Measurements from ENCODE around the gene SLC25A46. TPM values are rescaled to one million over a fixed set of nuclear protein-coding genes. Genes with fewer than 3 reads are reported as not detected.

Gene SLC25A46
- total RNA-seq, 1 donor from 2014 or later = 54.9 TPM

- DNase-seq (ENCODE audit: low read depth) = no peak
- Histone ChIP-seq H3K27me3 (ENCODE audit: control insufficient read depth, insufficient read depth, low read length) (no peaks in the 10 kb centered on the region), H3K4me3 (ENCODE audit: low read depth, low read length) (no peak overlapping the region), H3K36me3 (ENCODE audit: control insufficient read depth, insufficient read depth, low read length) (no peaks in the 10 kb centered on the region)
- no peak for TF ChIP-seq CTCF (IDR thresholded peaks at IDR 0.05; ENCODE audit: insufficient read depth, low read length, poor library complexity, severe bottlenecking)
These were observed 64.2 kb downstream of the SLC25A46 start for GRCh38 chr5:110802998-110803397.

DNA sequence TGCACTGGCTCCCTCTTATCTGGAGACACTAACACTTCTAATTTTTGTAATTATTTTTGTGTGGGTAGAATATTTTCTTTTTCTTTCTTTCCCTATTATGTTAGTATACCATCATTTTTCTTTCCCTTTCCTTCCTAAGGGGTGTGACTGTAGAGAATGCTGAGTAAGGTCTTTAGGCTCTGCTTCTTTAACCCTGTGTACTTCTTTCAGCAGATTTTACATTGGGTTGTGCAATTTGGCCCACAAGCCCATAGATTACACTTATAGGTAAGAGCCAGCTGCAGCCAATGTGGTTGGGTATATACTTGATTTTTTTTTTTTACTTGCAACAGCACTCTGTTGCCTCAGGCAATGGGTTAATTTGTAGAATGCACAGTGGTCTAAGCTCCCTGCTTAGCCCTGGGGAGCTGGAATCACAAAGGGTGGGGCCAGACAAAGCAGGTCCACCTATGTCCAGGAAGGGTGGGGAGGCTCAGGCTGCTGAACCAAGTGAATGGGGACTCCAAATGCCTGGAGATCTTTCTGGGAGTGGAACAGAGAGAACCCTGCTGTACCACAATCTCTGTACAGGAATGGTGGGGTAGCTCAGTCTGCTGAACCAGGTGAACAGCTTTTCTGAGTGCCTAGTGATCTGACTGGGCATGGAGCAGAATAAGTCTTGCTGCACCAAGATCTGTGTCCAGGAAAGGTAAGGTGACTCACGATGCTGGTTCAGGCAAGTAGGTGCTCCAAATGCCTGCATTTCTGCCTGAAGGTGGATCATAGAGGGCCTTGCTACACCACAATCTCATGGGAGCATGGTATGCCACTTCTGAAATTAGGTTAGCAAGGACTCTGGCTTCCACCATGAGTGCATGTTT lies 64.9 kb downstream of the SLC25A46 start:
- H3K4me3 ChIP-seq (ENCODE audit: low read depth, low read length) = no peak overlapping the region
- no peaks in the 10 kb centered on the region for H3K27me3 ChIP-seq (ENCODE audit: control insufficient read depth, insufficient read depth, low read length)
- no peaks in the 10 kb centered on the region for H3K36me3 ChIP-seq (ENCODE audit: control insufficient read depth, insufficient read depth, low read length)
- TF ChIP-seq CTCF (IDR thresholded peaks at IDR 0.05; ENCODE audit: insufficient read depth, low read length, poor library complexity, severe bottlenecking) = no peak
- DNase-seq (ENCODE audit: low read depth) = no peak

- no peaks in the 10 kb centered on the region for H3K27me3 ChIP-seq (ENCODE audit: control insufficient read depth, insufficient read depth, low read length)
- TF ChIP-seq CTCF (IDR thresholded peaks at IDR 0.05; ENCODE audit: insufficient read depth, low read length, poor library complexity, severe bottlenecking) = no peak
- H3K4me3 ChIP-seq (ENCODE audit: low read depth, low read length) = no peak overlapping the region
- H3K36me3 ChIP-seq (ENCODE audit: control insufficient read depth, insufficient read depth, low read length) = no peaks in the 10 kb centered on the region
- no peak for DNase-seq (ENCODE audit: low read depth)
These were observed 68.4 kb downstream of the SLC25A46 start for GRCh38 chr5:110807169-110807568.

- Histone ChIP-seq H3K27me3 (ENCODE audit: control insufficient read depth, insufficient read depth, low read length) (no peaks in the 10 kb centered on the region), H3K36me3 (ENCODE audit: control insufficient read depth, insufficient read depth, low read length) (no peaks in the 10 kb centered on the region), H3K4me3 (ENCODE audit: low read depth, low read length) (no peak overlapping the region)
- no peak for TF ChIP-seq CTCF (IDR thresholded peaks at IDR 0.05; ENCODE audit: insufficient read depth, low read length, poor library complexity, severe bottlenecking)
- no peak for DNase-seq (ENCODE audit: low read depth)
These were observed 70.2 kb downstream of the SLC25A46 start for GRCh38 chr5:110809006-110809405.

Other genes starting within 250 kb of the SLC25A46 start
- gene TMEM232, start 12.3 kb upstream of the SLC25A46 start, total RNA-seq = 3.7 and 10.9 TPM in 2 replicates